Choroid plexus epithelial cell (primary cell): ENCODE measurements around the gene BCAR3.
"Not testable (repeated sequence)": the region's sequence is repeated elsewhere in the genome, so short reads cannot be mapped to it uniquely, and the experiment has no call there.

Experiments used
- DNase-seq: peaks from one replicate; pipeline ENCODE4 v3.0.0-alpha.2; 2010; ENCODE audit warnings: low read depth
- H3K4me3 ChIP-seq: 2 replicates; pipeline ENCODE4 v1.5.1; 2011; ENCODE audit warnings: low read depth, mild to moderate bottlenecking, control low read depth, low read length, moderate library complexity
- TF ChIP-seq, protein P1 (sequence below): conservative IDR thresholded peaks from 2 replicates; pipeline ENCODE4 v1.5.1; 2011; ENCODE audit warnings: low read depth, mild to moderate bottlenecking, control low read depth, inconsistent platforms, low read length, moderate library complexity

The BCAR3 gene

DNA sequence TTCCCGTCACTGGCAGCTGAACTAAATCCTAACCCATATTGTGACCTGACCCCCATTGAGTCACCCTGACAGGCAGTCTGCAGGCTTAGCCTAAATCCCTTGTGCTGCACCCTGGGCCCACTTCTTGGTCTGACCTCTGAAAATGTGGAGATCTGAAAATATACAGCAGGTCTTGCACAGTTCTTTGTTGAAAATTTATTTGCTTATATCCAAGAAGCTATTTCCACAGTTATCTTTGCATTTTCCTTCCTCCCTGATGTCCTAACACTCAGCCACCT lies 87.1 kb downstream of the BCAR3 start:
- TF ChIP-seq, protein P1, sequence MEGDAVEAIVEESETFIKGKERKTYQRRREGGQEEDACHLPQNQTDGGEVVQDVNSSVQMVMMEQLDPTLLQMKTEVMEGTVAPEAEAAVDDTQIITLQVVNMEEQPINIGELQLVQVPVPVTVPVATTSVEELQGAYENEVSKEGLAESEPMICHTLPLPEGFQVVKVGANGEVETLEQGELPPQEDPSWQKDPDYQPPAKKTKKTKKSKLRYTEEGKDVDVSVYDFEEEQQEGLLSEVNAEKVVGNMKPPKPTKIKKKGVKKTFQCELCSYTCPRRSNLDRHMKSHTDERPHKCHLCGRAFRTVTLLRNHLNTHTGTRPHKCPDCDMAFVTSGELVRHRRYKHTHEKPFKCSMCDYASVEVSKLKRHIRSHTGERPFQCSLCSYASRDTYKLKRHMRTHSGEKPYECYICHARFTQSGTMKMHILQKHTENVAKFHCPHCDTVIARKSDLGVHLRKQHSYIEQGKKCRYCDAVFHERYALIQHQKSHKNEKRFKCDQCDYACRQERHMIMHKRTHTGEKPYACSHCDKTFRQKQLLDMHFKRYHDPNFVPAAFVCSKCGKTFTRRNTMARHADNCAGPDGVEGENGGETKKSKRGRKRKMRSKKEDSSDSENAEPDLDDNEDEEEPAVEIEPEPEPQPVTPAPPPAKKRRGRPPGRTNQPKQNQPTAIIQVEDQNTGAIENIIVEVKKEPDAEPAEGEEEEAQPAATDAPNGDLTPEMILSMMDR = no peak
- H3K4me3 ChIP-seq = no peak overlapping the region
- no peak for DNase-seq

DNA sequence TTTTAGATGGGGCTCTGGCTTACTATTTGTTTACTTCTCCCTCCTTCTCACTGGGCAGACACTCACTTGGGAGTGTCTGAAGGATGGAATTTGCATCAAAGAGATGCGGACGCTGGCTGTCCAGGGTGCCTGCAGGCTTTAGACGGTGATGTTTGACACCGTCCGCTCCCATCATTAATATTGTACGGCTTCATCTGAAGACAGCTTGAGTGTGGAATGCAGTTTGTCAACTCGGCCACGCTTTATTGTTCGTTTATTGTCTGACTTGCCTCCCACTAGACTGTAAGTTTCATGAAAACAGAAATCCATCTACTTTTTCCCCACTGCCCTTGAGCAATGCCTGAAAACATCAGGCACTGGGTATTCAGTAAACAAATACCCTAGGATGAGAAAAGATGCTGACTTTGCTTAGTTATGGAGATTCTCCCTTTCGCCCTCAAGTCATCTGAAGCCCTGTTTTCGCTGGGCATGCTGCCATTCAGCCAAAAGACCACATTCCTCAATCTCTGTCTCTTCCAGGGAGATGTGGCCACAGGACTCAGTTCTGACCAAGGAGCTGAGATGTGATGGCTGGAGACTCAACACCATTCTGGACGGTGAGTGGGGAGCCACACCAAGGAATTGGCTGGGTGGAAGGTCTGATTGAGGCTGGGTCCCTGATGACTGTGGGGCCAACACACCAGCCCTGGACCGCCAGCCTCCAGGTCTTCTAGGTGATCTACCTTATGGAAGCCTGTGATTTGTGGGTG lies 87.6 kb downstream of the BCAR3 start:
- TF ChIP-seq, protein P1 = no peak
- no peak for DNase-seq
- no peak overlapping the region for H3K4me3 ChIP-seq

DNA sequence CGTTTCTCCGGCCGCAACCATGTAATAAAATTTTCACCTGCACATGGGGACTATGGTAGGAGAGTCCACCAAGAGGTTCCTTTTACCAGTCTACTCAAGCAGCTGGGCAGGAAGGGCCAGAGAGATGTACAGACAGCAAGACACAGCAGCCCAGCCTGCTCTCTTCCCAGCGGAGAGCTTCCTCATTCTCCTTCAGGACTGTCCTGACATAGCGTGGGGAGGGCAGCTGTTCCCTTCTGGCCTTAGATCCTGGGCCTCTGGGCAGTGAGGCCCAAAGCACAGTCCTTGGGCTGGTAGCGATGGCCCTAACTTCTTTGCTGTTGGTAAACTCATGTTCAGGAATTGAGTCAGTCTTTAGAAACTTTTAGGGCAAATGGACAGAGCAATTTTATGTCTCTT lies 89.1 kb downstream of the BCAR3 start:
- H3K4me3 ChIP-seq = no peak overlapping the region
- DNase-seq = no peak
- TF ChIP-seq, protein P1 = no peak

GRCh38 chr1:93591676-93592550 lies 89.7 kb downstream of the BCAR3 start:
- DNase-seq = no peak
- TF ChIP-seq, protein P1 = no peak
- no peak overlapping the region for H3K4me3 ChIP-seq

DNA sequence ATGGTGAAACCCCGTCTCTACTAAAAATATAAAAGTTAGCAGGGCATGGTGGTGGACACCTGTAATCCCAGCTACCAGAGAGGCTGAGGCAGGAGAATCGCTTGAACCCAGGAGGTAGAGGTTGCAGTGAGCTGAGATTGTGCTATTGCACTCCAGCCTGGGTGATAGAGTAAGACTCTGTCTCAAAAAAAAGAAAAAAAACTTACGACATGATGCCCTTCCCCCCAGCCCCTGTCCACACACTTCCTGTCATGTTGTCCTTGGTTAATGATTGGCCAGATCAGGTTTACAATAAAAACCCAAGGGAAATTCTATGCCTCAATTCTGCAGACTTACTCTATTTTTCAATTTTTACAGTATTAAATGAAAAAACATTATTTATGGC lies 90.4 kb downstream of the BCAR3 start:
- not testable (repeated sequence) for H3K4me3 ChIP-seq, DNase-seq

DNA sequence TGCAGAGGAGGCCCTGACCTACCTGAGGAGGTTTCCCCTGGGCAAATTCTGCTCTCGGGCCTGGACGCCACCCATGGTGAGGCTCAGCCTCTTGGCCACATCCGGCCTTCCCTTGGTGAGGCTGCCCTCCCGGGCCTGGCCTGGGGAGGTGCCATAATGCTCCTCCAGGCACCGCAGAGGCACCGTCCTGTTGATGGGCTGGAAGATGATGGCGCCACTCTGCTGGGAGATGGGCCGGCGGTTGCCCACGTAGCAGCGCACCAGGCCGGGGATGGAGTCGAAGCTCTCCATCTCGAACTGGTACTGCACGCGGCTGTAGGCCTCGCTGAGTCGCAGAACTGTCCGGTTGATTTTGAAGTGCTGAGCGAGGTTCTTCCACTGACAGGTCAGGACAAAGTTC lies 92.7 kb downstream of the BCAR3 start:
- TF ChIP-seq, protein P1 = no peak
- H3K4me3 ChIP-seq = no peak overlapping the region
- no peak for DNase-seq

- TF ChIP-seq, protein P1 = no peak
- H3K4me3 ChIP-seq = no peak overlapping the region
- DNase-seq = peak; percentile 81
These were observed 93.4 kb downstream of the BCAR3 start for GRCh38 chr1:93588206-93588605.
